Smooth muscle cell (in vitro differentiated cells): ENCODE results near the gene SORCS2. TPM values are rescaled to one million over a fixed set of nuclear protein-coding genes. Genes with fewer than 3 reads are reported as not detected.

ENCODE experiments used
- DNase-seq: peaks from one replicate; lab custom pipeline; 2025; ENCODE audit not compliant: unreplicated experiment; lab: John Stamatoyannopoulos, UW
- H2AFZ ChIP-seq: fragments of 200-600 bp; sonication (generic); 2 replicates; pipeline ENCODE4 v1.6.0; 2016; ENCODE audit warnings: antibody characterized with exemption, low read depth, mild to moderate bottlenecking
- H3F3A ChIP-seq: fragments of 200-600 bp; sonication (generic); 2 replicates; pipeline ENCODE4 v1.6.0; 2017; ENCODE audit warnings: antibody characterized with exemption, low read depth
- H3K27ac ChIP-seq: fragments of 200-600 bp; sonication (generic); 2 replicates; pipeline ENCODE4 v1.5.1; 2016; ENCODE audit warnings: low read depth, mild to moderate bottlenecking
- H3K27me3 ChIP-seq: fragments of 200-600 bp; sonication (generic); 2 replicates; pipeline ENCODE4 v1.6.1; 2016; ENCODE audit warnings: low read depth, mild to moderate bottlenecking
- H3K36me3 ChIP-seq: fragments of 200-600 bp; sonication (generic); 2 replicates; pipeline ENCODE4 v1.5.1; 2016; ENCODE audit warnings: low read depth
- H3K4me1 ChIP-seq: fragments of 200-600 bp; sonication (generic); 2 replicates; pipeline ENCODE4 v1.5.1; 2016; ENCODE audit warnings: low read depth
- H3K4me2 ChIP-seq: fragments of 200-600 bp; sonication (generic); 2 replicates; pipeline ENCODE4 v1.6.0; 2016; ENCODE audit warnings: mild to moderate bottlenecking
- H3K4me3 ChIP-seq: fragments of 200-600 bp; sonication (generic); 2 replicates; pipeline ENCODE4 v1.5.1; 2016; ENCODE audit warnings: mild to moderate bottlenecking
- H3K79me2 ChIP-seq: fragments of 200-600 bp; sonication (generic); 2 replicates; pipeline ENCODE4 v1.6.0; 2016; ENCODE audit warnings: low read depth, mild to moderate bottlenecking
- H3K9ac ChIP-seq: fragments of 200-600 bp; sonication (generic); 2 replicates; pipeline ENCODE4 v1.6.0; 2016; ENCODE audit warnings: low read depth
- H3K9me3 ChIP-seq: fragments of 200-600 bp; sonication (generic); replicated peaks from 2 replicates; pipeline ENCODE4 v1.5.1; 2016; ENCODE audit warnings: low read depth
- H4K20me1 ChIP-seq: fragments of 200-600 bp; sonication (generic); 2 replicates; pipeline ENCODE4 v1.6.0; 2016; ENCODE audit warnings: low read depth
- WGBS: methylation state at CpG from one replicate; pipeline ENCODE4 v1.1.7; 2016; ENCODE audit warnings: low lambda C conversion rate; 5-methylcytosine and 5-hydroxymethylcytosine counted together
- polyA plus RNA-seq: library from polyadenylated mRNA; unstranded; fragments of >200 nt; fragmentation: Nextera tagmentation; extraction: Ambion mirVana; gene quantifications from 2 replicates; pipeline ENCODE4 v1.2.1, GENCODE V29; 2016
- total RNA-seq: library from RNA; depleted of rRNA; stranded (reverse); fragments of >200 nt; gene quantifications from 2 replicates; pipeline ENCODE4 v1.2.3, GENCODE V29; 2014
- TF ChIP-seq, protein P1 (sequence below): fragments of 200-600 bp; sonication (generic); IDR thresholded peaks from 2 replicates; pipeline ENCODE4 v1.5.1; 2017; ENCODE audit warnings: borderline replicate concordance, mild to moderate bottlenecking, antibody characterized with exemption; ENCODE audit not compliant: insufficient read depth, poor library complexity, severe bottlenecking

SORCS2 gene
- total and polyA plus RNA-seq, 2 experiments from 2014 or later, result 5.2 to 9.3 TPM

DNA sequence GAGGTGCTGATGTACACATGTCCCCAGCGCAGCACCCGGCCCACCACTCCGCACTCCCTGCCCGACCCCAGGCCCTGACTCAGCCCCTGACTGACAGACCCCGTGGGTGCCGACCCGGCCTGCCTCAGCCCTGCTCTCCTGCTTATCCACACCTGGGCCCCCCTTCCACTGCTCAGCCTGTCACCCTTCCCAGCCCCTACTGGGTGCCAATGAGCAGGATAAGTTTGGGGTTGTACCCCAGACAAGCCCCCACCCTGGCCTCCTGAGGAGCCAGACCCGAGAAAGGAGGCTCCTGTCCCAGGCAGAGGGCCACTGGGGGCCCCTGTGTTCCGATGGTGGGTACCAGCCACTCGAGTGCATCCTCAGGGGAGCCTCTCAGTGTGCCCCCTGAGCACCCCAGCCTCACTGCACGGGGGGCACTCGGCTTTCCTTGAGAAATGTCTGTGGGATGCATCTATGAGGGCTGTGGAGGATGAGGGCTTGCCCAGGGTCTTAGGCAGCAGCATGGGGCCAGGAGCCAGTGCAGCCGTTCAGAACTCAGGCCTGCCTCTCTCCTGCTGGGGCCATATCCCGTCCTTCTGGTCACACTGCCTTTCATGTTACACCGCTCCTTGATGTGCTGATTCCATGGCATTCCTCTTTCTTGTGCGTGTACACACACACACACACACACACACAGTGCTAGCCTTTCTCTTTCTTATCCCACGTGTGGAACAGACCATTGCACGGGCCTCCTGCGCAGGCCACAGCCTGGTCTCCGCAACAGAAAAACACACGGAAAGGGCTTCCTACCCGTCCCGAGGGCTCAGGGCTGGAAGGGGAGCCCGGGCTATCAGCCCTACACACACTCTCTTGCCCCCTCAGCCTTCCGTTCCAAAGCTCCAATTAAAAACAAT, 462.5 kb downstream of the SORCS2 start:
- no peaks in the 10 kb centered on the region for H3K27me3 ChIP-seq
- H3K4me1 ChIP-seq, result peaks cover 20% of the 10 kb centered on the region
- no peaks in the 10 kb centered on the region for H3K9me3 ChIP-seq
- no peak overlapping the region for H3K4me3 ChIP-seq
- H3F3A ChIP-seq, result peaks cover 3% of the 10 kb centered on the region
- TF ChIP-seq, protein P1, sequence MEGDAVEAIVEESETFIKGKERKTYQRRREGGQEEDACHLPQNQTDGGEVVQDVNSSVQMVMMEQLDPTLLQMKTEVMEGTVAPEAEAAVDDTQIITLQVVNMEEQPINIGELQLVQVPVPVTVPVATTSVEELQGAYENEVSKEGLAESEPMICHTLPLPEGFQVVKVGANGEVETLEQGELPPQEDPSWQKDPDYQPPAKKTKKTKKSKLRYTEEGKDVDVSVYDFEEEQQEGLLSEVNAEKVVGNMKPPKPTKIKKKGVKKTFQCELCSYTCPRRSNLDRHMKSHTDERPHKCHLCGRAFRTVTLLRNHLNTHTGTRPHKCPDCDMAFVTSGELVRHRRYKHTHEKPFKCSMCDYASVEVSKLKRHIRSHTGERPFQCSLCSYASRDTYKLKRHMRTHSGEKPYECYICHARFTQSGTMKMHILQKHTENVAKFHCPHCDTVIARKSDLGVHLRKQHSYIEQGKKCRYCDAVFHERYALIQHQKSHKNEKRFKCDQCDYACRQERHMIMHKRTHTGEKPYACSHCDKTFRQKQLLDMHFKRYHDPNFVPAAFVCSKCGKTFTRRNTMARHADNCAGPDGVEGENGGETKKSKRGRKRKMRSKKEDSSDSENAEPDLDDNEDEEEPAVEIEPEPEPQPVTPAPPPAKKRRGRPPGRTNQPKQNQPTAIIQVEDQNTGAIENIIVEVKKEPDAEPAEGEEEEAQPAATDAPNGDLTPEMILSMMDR, result no peak
- H3K36me3 ChIP-seq, result no peaks in the 10 kb centered on the region
- H3K4me2 ChIP-seq, result peak overlapping the region; percentile 31
- H2AFZ ChIP-seq, result no peak overlapping the region
- H4K20me1 ChIP-seq, result no peaks in the 10 kb centered on the region
- no peak for DNase-seq
- H3K27ac ChIP-seq, result no peak overlapping the region
- 80% methylated on average over 25 of the region's 25 CpGs for WGBS
- no peak overlapping the region for H3K9ac ChIP-seq
- H3K79me2 ChIP-seq, result no peaks in the 10 kb centered on the region

DNA sequence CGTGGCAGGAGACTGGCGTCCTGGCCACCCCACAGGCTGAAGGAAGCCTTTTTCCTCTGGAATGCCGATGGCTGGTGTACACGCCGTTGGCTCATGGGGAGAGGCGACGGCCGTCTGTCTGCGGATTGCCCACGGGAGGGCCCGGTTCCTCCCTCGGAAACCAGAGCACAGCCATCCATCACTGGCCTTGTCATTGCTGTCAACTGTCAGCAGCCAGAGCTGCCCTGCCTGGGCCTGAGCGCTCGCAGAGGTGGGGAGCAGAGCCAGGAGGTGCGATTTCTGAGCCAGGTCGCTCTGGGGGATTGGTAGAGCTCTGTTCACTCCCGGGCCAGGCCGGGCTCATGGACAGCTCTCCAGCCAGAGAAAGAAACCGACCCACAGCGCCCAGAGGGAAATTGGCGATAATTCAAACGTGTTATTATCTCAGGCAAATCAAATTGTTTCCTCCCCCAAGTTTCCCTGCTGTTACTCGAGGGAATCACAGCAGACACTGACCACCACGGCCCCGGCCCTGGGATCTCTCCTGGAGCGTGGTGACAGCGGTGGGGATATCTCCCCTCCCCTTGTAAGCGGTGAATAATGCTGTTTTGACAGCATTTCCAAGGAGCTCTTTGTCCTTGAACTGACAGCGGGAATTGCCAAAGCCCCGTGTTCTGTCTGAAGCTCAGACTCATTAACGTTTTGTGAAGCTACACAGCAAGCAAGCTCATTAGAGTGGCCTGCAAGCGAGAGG, 463.3 kb downstream of the SORCS2 start:
- TF ChIP-seq, protein P1, result no peak
- H4K20me1 ChIP-seq, result no peaks in the 10 kb centered on the region
- no peak overlapping the region for H2AFZ ChIP-seq
- no peaks in the 10 kb centered on the region for H3K27me3 ChIP-seq
- H3K4me1 ChIP-seq, result peaks cover 20% of the 10 kb centered on the region
- peak overlapping the region; percentile 31 for H3K4me2 ChIP-seq
- no peak overlapping the region for H3K27ac ChIP-seq
- no peaks in the 10 kb centered on the region for H3K9me3 ChIP-seq
- no peaks in the 10 kb centered on the region for H3K36me3 ChIP-seq
- no peak for DNase-seq
- no peak overlapping the region for H3K9ac ChIP-seq
- 38% methylated on average over 28 of the region's 32 CpGs for WGBS
- H3K79me2 ChIP-seq, result no peaks in the 10 kb centered on the region
- H3K4me3 ChIP-seq, result no peak overlapping the region
- no peaks in the 10 kb centered on the region for H3F3A ChIP-seq

DNA sequence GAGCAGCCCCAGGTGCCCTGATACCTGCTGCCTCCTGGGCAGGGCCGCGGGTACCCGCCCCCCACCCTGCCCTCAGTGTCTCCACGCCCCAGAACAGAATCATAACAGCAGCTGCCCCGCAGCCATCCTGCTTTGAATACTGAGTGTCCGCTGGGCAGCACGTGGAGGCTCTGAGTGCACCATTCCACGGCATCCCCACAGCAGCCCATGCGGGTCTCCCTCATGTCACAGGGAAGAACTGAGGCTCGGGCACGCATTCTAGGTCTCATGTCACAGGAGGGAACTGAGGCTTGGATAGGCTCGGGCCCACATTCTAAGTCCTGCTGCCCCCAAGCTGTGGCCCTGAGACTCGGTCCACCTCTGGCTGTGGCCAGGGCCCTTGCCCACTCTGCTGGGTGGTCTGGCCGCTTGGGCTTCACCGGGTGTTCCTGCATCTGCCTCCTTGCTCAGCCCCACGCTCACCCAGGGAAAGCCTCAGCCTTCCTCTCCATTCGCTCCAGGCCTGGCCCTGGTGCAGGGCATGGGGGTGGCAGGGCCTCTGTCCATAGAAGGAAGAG, 464.0 kb downstream of the SORCS2 start:
- DNase-seq, result no peak

More for the DNA sequence above, 464.0 kb downstream of the SORCS2 start:
- Histone ChIP-seq H3K27ac (no peak overlapping the region), H3K9me3 (no peaks in the 10 kb centered on the region), H3K36me3 (no peaks in the 10 kb centered on the region), H3K79me2 (no peaks in the 10 kb centered on the region), H2AFZ (no peak overlapping the region), H3K4me1 (peaks cover 13% of the 10 kb centered on the region), H3K4me3 (no peak overlapping the region), H3K4me2 (no peak overlapping the region), H3K27me3 (no peaks in the 10 kb centered on the region), H4K20me1 (no peaks in the 10 kb centered on the region), H3K9ac (no peak overlapping the region), H3F3A (no peaks in the 10 kb centered on the region)
- TF ChIP-seq, protein P1, result no peak
- WGBS, result 95% methylated on average over 14 of the region's 17 CpGs
